ENCODE data around the gene NAPB.

The NAPB gene

DNA sequence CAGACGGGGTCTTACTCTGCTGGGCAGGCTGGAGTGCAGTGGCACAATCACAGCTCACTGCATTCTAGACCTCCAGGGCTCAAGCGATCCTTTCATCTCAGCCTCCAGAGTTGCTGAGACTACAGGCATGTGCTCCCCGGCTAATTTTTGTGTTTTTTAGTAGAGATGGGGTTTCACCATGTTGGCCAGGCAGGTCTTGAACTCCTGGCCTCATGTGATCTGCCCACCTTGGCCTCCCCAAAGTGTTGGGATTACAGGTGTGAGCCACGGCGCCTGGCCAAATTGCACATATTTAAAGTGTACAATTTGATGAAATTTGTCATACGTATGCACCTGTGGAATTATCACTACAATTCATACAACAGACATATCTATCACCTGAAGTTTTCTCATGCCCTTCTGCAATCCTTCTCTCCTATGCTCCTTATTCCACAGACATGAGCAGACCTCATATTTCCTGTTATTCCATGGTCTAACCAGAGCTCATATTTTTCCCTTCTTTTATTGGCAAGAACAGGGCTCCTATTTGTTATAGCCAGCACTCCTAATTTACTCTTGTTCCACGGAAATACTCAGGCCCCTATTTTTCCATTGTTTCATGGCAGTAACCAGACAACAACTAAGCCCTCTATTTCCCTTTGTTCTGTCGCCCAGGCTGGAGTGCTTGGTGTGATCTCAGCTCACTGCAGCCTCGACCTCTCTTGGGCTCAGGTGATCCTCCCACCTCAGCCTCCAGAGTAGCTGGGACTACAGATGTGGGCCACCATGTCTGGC, 16.0 kb upstream of the NAPB start:
- no peak for DNase-seq

DNA sequence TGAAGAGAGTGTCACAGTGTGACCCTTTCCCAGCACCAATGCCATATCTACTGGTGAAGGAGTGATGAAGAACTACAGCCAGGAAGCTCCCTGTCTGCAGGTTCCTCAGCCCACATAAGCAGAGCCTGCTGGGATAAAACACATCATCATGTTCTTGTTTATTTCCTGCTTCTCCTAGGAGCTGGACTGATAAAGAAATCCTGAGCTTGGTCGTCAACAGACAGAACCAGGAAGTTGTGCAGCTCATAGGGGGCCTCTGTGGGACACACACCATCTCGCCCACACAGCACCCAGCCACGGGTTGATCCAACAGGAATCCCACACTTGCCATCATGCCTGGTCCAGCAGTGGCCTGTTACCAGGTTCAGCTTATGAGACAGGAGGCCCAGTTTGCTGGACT, 15.4 kb upstream of the NAPB start:
- DNase-seq: no peak

DNA sequence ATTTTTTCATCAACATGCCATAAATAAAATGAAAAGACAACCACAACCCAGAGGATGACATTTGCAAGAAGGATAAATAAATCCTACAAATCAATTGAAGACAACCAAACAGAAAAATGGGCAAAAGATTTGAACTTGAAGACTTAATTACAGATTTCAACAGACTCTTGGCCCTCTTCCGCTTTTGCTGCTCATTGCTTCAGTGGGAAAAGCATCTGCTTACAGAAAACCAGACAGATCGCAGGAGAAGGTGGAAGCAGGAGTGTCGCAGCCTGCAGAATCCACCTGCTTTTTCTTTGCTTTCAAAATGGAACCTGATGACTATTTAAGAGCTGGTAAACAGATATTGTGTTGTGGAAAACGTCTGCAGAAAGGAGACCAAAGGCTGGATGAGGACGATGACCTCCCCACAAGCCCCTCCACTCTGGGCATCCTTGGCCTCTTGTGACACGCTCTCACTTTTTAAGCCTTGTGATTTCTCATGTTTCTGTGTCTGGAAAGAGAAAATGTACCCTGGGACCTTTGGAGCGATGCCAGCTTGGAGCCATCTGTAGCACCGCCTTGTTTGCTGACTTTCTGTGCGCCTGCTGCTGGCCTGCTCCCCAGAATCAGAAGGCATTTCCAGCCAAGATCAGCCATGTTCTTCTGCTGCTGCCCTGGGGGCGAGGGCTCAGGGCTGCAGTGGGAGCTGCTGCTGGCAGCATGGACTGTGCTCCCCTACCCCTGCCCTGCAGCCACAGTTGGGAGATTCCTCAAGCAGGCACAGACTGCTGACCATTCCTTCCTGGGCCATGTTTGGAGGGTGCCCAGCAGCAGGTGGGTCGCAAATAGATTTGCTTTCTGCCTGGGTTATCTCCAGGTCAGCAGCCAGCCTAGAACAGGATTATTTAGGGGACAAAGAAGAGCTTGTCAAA, 14.6 kb upstream of the NAPB start:
- no peak for DNase-seq

DNA sequence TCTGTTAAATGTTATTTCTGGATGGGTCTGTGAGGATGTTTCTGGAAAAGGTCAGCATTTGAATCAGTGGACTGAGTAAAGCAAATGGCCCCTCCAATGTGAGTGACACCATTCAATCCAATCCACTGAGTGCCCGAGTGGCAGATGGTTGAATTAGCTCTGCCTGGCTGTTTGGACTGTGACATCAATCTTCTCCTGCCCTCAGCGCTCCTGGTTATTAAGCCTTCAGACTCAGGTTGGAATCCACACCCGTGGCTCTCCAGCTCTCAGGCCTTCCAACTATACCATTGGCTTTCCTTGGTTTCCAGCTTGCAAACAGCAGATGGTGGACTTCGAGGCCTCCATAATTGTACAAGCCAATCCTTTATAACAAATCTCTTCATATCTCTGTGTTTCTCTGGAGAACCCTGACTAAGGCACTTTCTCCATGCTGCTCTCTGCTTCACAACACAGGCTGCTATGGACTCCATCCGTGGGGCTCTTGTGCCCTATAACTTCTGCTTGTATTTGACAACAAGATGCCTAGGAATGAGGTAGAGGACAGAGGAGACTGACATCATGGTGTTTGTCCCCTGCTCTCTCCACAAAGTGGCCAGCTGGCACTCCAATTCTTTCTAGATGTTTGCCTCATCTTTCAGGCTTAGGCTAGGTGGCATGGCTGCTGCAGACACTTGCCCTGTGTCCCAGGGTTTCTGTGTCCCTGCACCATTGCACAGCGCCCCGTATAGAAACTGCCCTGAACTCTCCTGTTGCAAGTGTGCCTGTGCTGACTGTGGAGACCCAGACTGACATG, 13.4 kb upstream of the NAPB start:
- no peak for DNase-seq

DNA sequence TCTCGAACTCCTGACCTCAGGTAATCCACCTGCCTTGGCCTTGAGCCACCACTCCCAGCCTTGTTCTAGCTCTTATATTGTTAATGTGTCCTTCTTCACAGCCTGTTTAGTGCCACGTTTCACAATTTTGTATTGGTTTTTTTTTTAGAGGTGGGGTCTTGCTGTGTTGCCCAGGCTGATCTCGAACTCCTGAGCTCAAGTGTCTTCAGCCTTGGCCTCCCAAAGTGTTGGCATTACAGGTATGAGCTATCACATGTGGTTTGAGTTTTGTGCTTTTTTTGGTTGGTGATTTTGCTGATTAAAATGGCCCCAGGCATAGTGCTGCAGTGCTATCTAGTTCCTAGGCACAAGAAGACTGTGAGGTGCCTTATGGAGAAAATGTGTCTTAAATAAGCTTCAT, 12.3 kb upstream of the NAPB start:
- DNase-seq: no peak

DNA sequence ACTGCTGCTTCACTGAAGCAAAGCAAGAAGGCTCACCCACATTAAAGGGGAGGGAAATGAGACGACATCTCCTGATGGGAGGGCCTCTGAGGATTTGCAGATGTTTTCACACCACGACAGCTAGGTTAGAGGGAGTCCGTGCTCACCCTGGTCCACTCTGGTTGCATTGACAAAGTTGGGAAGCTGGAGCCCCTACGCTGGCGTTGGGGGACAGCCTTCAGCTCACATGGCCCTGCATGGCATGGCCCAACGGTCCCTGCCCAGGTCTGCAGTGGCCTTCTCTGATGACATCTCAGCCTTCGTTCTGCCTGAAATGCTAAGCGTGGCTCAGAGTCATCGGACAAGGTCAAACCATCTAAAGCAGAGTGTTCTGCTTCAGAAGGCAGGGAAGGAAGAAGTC, 3.8 kb upstream of the NAPB start:
- no peak for DNase-seq

DNA sequence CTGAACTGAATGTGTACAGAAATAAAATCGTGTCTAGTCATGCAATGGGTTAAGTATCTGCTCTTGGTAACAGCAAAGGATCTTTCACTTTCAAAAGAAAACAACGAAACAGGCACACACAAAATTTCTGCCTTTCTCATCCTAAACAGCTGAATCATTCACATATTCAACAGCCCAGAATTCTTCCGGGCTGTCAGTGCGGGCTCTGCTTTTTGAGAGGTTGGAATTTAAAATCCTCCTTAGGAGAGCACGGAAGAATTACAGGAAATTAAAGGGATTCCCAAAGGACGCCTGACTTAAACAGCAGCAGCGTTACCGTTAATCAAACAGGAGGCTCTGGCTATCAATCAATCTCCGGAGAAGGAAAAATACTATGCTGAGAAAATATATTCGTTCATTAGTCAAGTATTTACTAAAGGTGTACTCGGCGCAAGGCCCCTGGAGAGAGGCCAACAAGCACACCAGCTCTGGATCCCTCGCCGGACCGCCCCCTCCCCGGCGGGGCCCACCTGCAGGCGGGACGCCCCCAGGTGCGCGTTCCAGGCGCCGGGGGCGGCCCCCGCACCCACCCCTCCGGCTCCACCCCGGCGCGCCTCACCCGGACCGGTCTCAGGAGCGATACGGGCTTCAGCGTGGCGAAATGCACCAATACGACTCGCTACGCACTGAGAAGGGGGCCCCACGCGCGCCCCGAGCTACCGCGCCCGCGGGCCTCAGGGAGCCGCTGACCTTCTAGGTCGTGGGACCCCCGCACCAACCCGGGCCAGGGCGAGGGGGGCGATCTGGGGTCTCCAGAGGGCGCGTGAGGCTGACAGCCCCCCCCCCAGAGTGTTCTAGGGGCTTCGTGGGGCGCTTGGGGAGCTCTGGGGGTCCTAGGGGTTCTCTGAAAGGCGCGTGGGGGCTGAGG, 1.0 kb downstream of the NAPB start:
- DNase-seq: peak; percentile 68

DNA sequence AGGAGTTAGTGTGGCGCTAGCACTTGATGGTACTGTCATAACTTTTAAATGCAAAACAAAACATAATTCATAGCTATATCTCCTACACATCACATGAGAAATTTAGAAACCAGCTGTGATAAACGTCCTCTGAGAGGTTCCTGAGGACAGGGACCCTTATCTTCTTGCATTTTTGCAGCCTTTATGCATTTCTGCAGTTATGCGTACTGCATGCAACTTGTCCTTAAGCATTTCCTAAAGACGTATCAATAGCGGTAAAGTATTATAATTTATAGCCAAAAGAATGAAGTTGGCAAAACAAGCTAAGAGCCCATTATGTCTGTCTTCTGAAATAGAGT, 1.7 kb downstream of the NAPB start:
- no peak for DNase-seq

DNA sequence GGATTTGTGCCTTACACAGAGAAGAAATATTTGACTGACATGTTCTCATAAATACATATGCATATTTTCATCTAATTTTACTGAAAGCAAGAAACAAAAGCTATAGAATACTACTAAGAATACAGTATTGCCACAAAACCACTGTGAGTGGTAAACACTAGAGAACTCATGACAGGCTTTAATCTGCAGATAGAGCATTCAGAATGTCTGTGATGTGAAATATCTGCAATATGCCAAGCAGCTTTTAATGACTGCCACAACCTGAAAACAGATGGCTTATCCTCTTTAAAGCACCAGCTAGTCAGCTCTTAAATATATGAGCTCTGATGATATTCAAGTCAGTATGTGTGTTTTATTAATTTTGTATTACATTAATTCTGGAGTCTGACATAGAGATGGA, 3.4 kb downstream of the NAPB start:
- DNase-seq: no peak

DNA sequence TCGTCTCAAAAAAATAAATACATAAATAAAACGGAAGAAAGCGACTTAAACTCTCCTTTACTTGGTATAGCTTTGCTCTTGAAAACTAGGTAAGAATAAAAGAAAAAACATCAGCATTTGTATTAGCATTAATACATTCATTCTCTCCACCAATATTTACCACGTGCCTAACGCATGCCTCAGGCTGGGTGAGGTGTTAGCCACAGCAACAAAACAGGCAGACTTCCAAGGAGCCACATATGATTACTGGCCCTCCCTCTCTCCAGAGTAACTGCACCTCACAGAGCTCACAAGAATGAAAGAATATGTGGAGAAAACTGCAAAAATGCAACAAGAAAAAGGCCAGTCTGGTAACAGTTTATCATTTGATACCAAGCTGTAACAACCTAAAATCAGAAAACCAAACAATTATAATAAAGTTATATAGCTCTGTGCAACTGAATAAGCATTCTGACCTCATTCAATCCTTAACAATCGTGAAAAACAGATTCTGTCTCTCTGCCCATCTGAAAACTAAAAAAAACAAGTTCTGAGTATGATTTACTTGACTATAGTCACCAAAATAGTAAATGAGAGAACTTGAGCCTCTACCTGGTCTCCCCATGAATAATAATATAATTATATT, 5.2 kb downstream of the NAPB start:
- no peak for DNase-seq

DNA sequence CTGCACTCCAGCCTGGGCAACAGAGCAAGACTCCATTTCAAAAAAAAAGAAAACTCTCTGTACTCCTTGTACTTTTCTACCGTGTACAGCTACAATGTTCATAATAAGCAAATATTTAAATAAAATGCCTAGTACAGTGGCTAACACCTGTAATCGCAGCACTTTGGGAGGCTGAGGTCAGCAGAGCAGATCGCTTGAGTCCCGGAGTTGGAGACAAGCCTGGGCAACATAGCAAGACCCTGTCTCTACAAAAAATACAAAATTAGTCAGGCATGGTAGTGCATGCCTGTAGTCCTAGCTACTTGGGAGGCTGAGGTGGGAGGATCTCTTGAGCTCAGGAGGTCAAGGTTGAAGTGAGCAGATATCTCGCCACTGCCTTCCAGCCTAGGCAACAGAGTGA, 5.7 kb downstream of the NAPB start:
- no peak for DNase-seq

DNA sequence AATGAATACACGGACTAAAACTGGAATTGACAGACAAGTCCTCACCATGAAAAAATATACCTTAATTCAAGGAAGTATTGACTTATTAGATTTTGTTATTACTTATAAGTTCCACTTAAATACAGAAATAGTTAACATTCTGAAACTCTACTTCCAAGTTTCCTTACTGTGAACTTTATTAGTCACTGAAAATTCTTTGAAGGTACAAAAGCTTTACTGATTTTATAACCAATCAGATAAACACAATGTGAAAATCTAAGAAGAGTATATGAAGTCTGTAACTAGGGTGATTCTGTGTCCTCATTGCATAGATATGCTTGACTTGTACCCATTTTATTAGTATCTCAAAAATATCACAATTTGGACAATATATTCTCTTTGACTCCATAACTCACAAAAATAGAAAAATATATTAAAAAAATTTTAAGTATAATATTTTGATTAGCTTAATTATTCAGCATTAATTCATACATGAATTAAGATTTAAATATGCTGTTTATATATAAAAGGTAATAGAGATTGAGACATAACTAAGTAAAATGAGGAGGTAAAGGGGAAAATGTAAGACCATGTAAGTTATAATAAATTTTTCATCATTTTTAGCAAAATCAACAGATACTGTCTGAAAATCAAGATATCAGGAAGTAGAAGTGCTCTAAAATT, 6.6 kb downstream of the NAPB start:
- DNase-seq: no peak

DNA sequence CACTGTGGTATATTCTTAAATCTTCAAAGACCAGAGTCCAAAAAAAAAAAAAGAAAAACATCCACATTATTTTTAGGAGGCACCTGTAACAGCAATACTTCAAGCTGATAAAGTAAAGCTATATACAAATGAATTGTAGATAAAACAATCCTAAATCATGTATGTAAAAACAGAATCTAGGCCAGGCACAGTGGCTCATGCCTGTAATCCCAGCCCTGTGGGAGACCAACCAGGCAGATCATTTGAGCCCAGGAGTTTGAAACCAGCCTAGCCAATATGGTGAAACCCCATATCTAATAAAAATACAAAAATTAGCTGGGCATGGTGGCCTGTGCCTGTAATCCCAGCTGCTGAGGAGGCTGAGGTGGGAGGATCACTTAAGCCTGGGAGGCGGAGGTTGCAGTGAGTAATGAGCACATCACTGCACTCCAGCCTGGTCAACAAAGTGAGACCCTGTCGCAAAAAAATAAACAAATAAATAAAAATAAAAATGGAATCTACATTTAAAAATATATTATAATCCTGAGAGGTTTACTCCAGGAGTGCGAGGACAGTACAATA, 7.3 kb downstream of the NAPB start:
- DNase-seq: no peak

DNA sequence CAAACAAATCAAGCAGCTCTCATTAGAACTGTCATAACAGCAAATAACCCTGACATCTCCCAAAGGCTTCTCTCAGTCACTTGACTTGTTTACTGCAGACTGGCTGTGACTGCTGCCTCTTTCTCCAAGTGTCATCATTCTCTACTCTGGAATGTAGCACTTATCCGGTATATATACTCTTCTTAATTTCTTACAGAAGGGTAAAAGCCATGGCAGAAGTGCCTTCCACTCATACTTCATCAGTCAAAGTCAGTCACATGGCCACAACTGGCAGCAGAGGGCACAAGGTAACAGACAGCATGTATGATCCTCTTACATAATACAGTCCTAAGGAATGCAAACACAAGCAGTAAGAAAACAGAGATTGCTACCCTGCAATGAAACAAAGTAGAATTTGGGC, 9.3 kb downstream of the NAPB start:
- no peak for DNase-seq

DNA sequence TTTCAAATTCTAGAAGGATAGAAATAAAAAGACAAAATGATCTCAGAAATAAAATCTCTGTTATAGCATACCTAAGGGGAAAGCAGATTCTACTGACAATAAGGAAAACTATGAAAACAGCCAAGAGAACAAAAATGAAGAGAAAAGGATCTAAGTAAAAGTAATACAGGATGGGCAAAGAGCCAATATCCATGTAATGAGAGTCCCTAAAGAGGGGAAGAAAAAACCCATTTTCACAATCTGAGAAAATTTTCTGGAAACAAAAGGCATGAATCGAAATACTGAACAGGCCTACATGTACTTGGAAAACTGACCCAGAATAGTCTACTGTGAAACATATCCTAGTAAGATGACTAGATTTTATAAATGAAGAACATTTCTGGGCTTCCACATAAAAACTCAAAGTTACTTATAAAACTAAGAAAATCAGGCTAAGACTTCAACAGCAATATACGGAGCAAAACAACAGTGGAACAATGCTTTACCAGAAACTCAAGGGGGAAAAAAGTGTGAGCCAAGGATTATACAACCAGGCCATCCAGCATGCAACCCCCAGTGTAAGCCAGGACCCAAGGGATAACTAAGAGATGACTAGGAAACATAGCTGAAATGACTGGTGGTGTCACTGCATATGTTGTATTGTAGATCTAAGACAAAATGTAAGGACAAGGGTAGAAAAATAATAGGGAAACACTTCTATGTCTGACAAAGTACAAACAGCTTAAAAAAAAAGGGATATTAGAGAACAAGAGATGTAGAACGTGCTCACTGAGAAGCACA, 10.2 kb downstream of the NAPB start:
- DNase-seq: no peak

DNA sequence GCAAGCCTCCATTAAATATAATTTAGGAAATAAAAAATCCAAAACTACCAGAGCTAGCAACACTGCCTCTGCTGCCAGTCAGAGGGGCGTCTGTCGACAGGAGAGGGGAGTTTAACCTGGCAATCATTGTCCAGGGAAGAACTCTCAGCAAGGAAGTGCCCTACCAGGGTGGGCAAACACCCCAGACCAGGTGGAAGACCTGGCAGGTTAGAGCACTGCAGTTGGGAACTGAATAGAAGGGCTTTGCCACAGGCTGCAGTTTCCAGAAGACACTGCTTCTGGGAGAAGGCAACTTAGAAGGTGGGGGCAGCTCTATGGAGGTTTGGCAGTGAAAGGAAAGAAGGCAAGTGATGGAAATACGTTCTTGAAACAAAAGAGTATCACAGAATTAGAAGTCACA, 11.5 kb downstream of the NAPB start:
- DNase-seq: no peak

DNA sequence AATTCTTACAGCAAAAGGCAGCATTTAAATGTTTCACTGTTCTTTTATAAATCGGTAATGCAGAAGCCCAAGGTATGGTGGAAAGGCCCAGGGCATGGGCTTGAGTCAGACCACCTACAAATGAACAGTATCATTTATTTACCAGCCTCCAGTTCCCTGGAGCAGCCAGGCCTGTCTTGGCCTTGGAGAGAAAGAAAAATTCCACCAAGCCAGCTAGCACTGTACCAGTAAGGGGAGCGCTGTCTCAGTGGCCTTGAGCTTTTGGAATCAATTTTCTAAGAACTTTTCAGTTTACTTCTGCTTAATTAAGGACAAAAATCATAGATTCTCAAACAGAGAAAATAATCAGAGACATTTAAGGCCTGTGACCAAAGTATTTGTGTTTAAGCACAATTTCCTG, 12.3 kb downstream of the NAPB start:
- no peak for DNase-seq

DNA sequence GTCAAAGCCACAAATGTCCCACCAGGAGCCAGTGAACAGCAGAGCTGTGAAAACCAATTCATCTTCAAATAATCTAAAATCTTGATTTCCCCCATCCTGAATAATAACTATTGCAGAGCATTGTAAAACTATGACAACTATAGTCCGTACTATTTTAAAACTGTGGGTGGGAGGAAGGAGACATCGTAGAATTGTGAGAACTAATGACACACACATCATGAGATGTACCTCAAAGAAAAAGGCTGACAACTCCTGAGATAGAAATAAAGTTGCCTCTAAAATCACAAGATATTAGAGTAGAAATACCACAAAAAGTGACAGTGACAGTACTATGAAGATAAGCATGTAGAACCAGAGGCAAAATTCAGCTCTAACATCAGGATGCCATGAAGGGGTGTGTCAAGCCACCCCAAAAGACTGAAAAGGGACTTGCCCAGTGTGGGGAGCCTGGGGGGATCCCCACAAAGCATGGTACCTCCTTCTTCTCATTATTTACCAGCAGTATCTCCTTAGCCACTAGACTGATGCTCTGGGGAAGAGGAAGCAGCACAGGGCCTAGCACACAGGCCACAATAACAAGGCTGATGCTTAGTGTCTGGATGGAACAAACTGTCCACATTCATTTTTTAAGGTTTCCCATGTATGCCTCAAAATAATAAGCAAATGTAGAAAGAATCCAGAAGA, 13.4 kb downstream of the NAPB start:
- no peak for DNase-seq

DNA sequence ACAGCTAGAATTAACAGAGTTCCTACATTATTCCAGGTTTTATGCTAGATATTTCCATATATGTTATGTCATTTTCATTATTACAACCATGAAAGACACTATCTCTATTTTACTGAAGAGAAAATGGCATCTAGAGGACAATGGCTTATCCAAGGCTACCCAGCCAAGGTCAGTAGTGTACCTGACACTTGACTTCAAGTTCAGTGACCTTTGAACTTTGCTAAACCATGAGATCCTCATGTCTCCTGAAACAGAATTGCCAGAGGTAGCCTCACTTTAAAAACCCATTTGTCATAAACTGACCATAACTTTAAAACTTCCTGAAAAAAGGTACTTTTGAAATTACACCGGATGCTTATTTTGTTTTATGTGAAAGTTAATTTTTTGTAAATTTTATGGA, 14.4 kb downstream of the NAPB start:
- DNase-seq: no peak

DNA sequence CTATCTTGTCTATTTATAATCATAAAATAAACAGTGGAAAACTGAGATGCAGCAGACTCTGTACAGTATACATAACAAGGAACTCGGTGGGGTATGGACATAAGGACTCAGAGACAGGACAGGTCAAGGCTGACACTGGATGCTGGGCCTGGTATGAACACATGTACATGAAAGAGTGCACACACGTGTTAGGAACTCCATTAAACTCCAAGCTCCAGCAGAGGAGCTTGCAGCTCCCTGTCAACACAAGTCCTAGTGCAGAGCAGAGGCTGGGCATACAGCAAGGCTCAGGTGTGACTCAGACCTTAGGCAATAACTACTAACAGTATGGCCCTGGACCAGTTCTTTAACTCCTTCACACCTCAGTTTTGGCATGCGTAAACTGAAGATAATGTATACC, 17.1 kb downstream of the NAPB start:
- no peak for DNase-seq
